ENCODE measurements around the gene SBNO1.
A peak's percentile ranks its signal among the peaks of the same experiment; 100 is the strongest.
"Not testable (repeated sequence)": the region's sequence is repeated elsewhere in the genome, so short reads cannot be mapped to it uniquely, and the experiment has no call there.

Gene SBNO1

GRCh38 chr12:123271001-123271668, 93.5 kb downstream of the SBNO1 start:
- peak; percentile 58 to 60 for DNase-seq (ENCODE audit: low read depth in 1 of 2, low spot score in 1 of 2)

GRCh38 chr12:123270214-123271000, 94.2 kb downstream of the SBNO1 start:
- no peak for DNase-seq (ENCODE audit: low read depth in 1 of 2, low spot score in 1 of 2)

- DNase-seq (ENCODE audit: low read depth in 1 of 2, low spot score in 1 of 2) = no peak
Observed at GRCh38 chr12:123269896-123270213, 94.8 kb downstream of the SBNO1 start.

GRCh38 chr12:123269395-123269892, 95.2 kb downstream of the SBNO1 start:
- no peak for DNase-seq (ENCODE audit: low read depth in 1 of 2, low spot score in 1 of 2)

- no peak for DNase-seq (ENCODE audit: low read depth in 1 of 2, low spot score in 1 of 2)
Observed at GRCh38 chr12:123268850-123269249, 95.8 kb downstream of the SBNO1 start.

- no peak for DNase-seq (ENCODE audit: low read depth in 1 of 2, low spot score in 1 of 2)
Observed at GRCh38 chr12:123267991-123268843, 96.4 kb downstream of the SBNO1 start.

GRCh38 chr12:123267335-123267920, 97.2 kb downstream of the SBNO1 start:
- DNase-seq (ENCODE audit: low read depth in 1 of 2, low spot score in 1 of 2) = no peak

GRCh38 chr12:123266679-123267277, 97.9 kb downstream of the SBNO1 start:
- DNase-seq (ENCODE audit: low read depth in 1 of 2, low spot score in 1 of 2) = no peak

GRCh38 chr12:123265851-123266678, 98.6 kb downstream of the SBNO1 start:
- no peak for DNase-seq (ENCODE audit: low read depth in 1 of 2, low spot score in 1 of 2)

- no peak for DNase-seq (ENCODE audit: low read depth in 1 of 2, low spot score in 1 of 2)
Observed at GRCh38 chr12:123264642-123265041, 100.0 kb downstream of the SBNO1 start.

GRCh38 chr12:123263196-123263817, 101.3 kb downstream of the SBNO1 start:
- DNase-seq (ENCODE audit: low read depth in 1 of 2, low spot score in 1 of 2) = no peak

GRCh38 chr12:123261196-123261595, 103.5 kb downstream of the SBNO1 start:
- no peak for DNase-seq (ENCODE audit: low read depth in 1 of 2, low spot score in 1 of 2)

- DNase-seq (ENCODE audit: low read depth in 1 of 2, low spot score in 1 of 2) = no peak
Observed at GRCh38 chr12:123260081-123260480, 104.6 kb downstream of the SBNO1 start.

- no peak for DNase-seq (ENCODE audit: low read depth in 1 of 2, low spot score in 1 of 2)
Observed at GRCh38 chr12:123258593-123258992, 106.1 kb downstream of the SBNO1 start.

- DNase-seq (ENCODE audit: low read depth in 1 of 2, low spot score in 1 of 2) = no peak
Observed at GRCh38 chr12:123254853-123255446, 109.7 kb downstream of the SBNO1 start.

- no peak for DNase-seq (ENCODE audit: low read depth in 1 of 2, low spot score in 1 of 2)
Observed at GRCh38 chr12:123253641-123254459, 110.8 kb downstream of the SBNO1 start.

GRCh38 chr12:123252365-123252764, 112.3 kb downstream of the SBNO1 start:
- DNase-seq (ENCODE audit: low read depth in 1 of 2, low spot score in 1 of 2) = not testable (repeated sequence)

GRCh38 chr12:123251403-123252076, 113.1 kb downstream of the SBNO1 start:
- DNase-seq (ENCODE audit: low read depth in 1 of 2, low spot score in 1 of 2) = no peak
